ENCODE measurements around the gene PPIL6.

- TF ChIP-seq POLR2A (IDR thresholded peaks at IDR 0.05) (no peak), POLR2AphosphoS5 (IDR thresholded peaks at IDR 0.05) (no peak)
These were observed 37.9 kb upstream of the PPIL6 start for GRCh38 chr6:109478222-109478805.
